GM19043 (cell line): ENCODE results near the gene CITED2.
"Not testable (repeated sequence)": the region's sequence is repeated elsewhere in the genome, so short reads cannot be mapped to it uniquely, and the experiment has no call there.

Source experiments
- ATAC-seq: cut with Tn5 transposase; IDR thresholded peaks from one replicate; pipeline ENCODE4 v1.9.1; 2021; ENCODE audit warnings: low read depth; ENCODE audit not compliant: unreplicated experiment

The CITED2 gene

GRCh38 chr6:139374357-139375225 lies at the start of gene CITED2:
Gene CITED2, minus strand, starts transcription at chr6:139374648. Its CDS starts 704 bp downstream, at chr6:139373944.
- ATAC-seq, result peak; percentile 56

GRCh38 chr6:139423037-139423703 lies 48.7 kb upstream of the CITED2 start:
- no peak for ATAC-seq

GRCh38 chr6:139422105-139423036 lies 47.9 kb upstream of the CITED2 start:
- no peak for ATAC-seq

- ATAC-seq, result no peak
Observed at GRCh38 chr6:139418481-139419132, 44.2 kb upstream of the CITED2 start.

- no peak for ATAC-seq
Observed at GRCh38 chr6:139416146-139416545, 41.7 kb upstream of the CITED2 start.

GRCh38 chr6:139415365-139415764 lies 40.9 kb upstream of the CITED2 start:
- ATAC-seq, result no peak

- ATAC-seq, result not testable (repeated sequence)
Observed at GRCh38 chr6:139412103-139412502, 37.7 kb upstream of the CITED2 start.

- no peak for ATAC-seq
Observed at GRCh38 chr6:139409026-139409425, 34.6 kb upstream of the CITED2 start.

GRCh38 chr6:139407718-139408222 lies 33.3 kb upstream of the CITED2 start:
- no peak for ATAC-seq

- no peak for ATAC-seq
Observed at GRCh38 chr6:139406577-139407343, 32.3 kb upstream of the CITED2 start.

- ATAC-seq, result no peak
Observed at GRCh38 chr6:139402876-139403386, 28.5 kb upstream of the CITED2 start.

- no peak for ATAC-seq
Observed at GRCh38 chr6:139398658-139399057, 24.2 kb upstream of the CITED2 start.

GRCh38 chr6:139395891-139396301 lies 21.4 kb upstream of the CITED2 start:
- ATAC-seq, result no peak

- no peak for ATAC-seq
Observed at GRCh38 chr6:139395371-139395770, 20.9 kb upstream of the CITED2 start.

- ATAC-seq, result no peak
Observed at GRCh38 chr6:139394027-139394649, 19.7 kb upstream of the CITED2 start.

GRCh38 chr6:139392794-139393193 lies 18.3 kb upstream of the CITED2 start:
- peak; percentile 87 for ATAC-seq

- no peak for ATAC-seq
Observed at GRCh38 chr6:139391709-139392108, 17.3 kb upstream of the CITED2 start.

- no peak for ATAC-seq
Observed at GRCh38 chr6:139390447-139390846, 16.0 kb upstream of the CITED2 start.

GRCh38 chr6:139388384-139388783 lies 13.9 kb upstream of the CITED2 start:
- ATAC-seq, result no peak
